GM20000 (cell line): ENCODE results near the gene TKTL1.

Experiments
- DNase-seq: peaks from one replicate; pipeline ENCODE4 v3.0.0; 2012; ENCODE audit warnings: low spot score
- TF ChIP-seq, protein P1 (sequence below): IDR thresholded peaks from 2 replicates; pipeline ENCODE4 v1.5.1; 2012; ENCODE audit warnings: mild to moderate bottlenecking, control low read depth; ENCODE audit errors: extremely low read depth, missing control alignments

Gene TKTL1

DNA sequence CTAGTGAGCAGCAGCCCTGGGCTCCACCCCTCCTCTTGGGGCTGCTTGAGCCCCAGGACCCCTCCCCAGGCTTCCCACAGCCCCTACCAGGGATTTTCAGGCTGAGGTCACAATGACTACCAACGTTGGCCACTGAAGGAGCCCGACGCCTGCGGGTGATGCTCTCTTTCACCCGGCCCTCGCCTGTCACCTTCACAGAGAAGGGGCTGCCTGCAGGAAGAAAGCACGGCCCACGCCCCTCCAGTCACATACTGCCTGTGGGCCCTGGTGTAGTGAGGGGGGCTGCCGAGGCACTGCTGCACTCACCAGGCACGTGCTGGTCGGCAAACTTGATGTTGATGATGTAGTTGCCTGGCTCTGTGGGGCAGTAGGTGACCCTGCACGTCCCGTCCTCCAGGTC, 56.9 kb downstream of the TKTL1 start:
- TF ChIP-seq, protein P1, sequence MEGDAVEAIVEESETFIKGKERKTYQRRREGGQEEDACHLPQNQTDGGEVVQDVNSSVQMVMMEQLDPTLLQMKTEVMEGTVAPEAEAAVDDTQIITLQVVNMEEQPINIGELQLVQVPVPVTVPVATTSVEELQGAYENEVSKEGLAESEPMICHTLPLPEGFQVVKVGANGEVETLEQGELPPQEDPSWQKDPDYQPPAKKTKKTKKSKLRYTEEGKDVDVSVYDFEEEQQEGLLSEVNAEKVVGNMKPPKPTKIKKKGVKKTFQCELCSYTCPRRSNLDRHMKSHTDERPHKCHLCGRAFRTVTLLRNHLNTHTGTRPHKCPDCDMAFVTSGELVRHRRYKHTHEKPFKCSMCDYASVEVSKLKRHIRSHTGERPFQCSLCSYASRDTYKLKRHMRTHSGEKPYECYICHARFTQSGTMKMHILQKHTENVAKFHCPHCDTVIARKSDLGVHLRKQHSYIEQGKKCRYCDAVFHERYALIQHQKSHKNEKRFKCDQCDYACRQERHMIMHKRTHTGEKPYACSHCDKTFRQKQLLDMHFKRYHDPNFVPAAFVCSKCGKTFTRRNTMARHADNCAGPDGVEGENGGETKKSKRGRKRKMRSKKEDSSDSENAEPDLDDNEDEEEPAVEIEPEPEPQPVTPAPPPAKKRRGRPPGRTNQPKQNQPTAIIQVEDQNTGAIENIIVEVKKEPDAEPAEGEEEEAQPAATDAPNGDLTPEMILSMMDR = no peak

DNA sequence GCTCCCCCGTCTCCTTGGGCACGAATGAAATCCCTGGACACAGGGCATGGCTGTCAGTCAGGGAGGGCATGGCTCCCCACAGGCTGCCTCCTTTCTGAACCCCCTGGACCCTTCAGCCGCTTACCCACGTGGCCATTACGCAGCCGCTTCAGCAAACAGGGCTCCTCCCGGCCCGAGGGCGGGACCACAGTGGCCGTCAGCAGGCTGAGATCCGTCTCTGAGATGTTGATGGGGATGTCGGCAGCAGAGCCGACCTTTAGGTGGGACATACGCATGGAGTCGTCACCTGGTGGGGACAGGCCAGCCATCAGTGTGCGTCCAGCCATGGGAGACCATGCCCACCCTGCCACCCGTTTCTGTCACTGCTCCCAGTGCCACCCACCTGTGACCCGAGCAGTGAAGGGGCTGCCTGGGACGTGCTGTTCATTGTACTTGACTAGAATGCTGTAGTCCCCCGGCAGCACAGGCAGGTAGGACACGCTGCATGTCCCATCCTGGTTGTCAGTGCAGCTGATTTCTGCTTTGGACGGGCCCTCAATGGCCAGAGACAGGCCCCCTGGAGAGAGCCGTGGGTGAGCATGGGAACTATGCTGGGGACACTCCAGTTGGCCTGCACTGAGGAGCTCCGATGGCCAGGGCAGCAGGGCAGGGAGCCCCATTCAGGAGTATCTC, 57.7 kb downstream of the TKTL1 start:
- no peak for DNase-seq
- TF ChIP-seq, protein P1 = no peak

More for the DNA sequence above, 56.9 kb downstream of the TKTL1 start:
- DNase-seq = no peak

DNA sequence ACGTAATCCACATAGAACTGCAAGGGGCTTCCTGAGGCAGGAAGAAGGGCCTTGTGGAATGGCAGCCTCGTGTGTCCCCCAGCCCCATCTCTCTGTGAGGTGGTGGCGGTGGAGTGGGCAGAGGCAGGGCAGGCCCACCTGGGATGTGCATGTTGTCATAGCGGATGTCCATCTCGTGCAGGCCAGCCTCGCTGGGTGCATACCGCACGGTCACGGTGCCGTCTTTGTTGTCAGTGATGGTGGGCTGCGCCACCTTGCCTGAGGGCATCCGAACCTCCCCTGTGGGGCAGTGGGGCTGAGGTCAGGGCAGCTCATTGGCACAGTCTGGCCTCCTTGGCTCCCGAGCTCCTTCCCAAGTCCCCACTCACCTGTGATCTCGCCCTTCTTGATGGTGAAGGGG, 58.4 kb downstream of the TKTL1 start:
- TF ChIP-seq, protein P1 = no peak
- no peak for DNase-seq

DNA sequence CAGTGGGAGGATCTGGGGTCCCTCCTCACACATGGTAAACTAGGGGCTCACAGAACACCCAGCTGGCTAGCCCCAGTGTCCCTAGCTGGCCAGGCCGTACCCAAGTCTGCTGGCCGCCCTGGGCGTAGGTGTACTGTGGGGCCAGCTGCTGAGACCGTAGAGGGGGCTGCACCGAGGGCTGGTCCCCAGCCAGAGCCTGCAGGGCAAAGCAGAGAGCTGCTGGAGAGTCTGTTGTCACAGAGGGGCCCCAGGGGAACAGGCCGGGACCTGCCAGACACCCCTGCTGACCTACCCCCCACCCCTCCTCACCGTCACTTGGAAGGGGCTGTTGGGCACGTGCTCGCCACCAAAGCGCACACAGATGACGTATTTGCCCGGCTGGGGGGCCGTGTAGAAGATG, 58.9 kb downstream of the TKTL1 start:
- no peak for DNase-seq
- TF ChIP-seq, protein P1 = no peak

DNA sequence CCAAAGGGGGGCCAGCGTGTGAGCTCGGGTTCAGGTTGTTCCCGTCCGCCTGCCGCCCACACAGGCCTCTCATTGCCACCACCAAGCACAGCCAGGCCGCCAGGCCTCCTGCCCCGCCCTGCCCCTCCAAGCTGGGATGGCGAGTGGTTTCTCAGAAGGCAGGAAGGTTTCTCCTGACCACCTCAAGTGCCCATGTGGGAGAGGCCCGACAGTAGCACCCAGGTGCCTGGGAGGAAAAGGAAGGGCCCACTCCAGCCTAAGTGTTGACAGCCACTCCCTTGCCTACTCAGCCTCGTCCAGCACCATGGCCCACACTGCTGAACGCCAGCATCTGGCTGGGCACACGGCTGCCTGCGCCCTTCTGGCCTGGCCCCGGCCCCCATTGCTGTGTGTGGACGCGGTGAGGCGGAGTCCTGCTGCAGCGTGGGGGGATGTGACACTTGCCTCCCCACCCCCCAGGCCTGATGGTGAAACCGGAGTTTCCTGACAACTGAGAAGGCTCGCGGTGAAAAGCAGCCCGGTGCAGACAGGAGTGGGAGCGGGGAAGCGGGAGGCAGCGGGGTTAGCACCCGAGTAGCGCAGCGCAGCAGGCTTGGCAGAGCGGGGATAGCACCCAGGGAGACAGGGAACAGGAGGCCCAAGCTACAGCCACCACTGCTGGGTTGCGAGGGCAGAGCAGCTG, 59.6 kb downstream of the TKTL1 start:
- TF ChIP-seq, protein P1 = no peak
- no peak for DNase-seq

DNA sequence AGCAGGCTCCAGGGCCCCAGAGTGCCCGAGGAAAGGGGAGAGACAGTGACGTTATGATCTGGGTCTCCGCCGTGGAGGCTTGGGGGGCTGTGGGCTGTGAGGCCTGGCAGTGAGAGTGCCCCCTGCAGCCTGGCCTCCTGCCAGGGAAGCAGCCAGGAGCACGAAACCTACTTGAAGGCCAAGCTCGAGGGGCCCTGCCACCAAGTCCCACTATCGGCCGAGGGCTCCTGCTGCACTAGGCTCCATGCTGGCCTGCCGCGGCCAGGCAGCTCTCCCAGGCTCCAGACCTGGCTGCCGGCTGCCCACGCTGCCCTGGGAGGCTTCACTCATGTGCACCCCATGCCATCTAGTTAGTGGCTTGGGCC, 60.2 kb downstream of the TKTL1 start:
- no peak for DNase-seq
- TF ChIP-seq, protein P1 = no peak

DNA sequence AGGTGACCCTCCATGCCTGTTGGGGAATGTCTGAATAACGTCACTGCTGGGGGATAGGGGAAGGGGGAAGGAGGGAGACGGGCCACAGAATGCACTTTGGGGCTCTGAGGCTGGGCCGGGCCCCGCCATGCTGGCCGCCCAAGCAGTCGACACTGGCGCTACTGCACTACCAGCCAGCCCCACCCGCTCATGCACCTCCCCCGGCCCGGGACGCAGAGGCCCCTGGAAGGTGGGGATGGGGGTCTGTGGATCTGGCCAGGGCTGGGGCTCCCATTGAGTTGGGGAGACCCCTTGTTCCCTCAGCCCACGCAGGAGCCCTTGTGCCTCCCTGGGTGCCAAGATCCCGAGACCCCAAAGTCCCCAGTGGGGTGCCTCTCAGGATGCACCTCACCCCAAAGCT, 61.0 kb downstream of the TKTL1 start:
- DNase-seq = no peak
- TF ChIP-seq, protein P1 = no peak
